ENCODE results near the gene FOXJ1. TPM values are rescaled to one million over a fixed set of nuclear protein-coding genes. Genes with fewer than 3 reads are reported as not detected.

The FOXJ1 gene
- total RNA-seq, 1 donor from 2014 or later, result 0.08 TPM

DNA sequence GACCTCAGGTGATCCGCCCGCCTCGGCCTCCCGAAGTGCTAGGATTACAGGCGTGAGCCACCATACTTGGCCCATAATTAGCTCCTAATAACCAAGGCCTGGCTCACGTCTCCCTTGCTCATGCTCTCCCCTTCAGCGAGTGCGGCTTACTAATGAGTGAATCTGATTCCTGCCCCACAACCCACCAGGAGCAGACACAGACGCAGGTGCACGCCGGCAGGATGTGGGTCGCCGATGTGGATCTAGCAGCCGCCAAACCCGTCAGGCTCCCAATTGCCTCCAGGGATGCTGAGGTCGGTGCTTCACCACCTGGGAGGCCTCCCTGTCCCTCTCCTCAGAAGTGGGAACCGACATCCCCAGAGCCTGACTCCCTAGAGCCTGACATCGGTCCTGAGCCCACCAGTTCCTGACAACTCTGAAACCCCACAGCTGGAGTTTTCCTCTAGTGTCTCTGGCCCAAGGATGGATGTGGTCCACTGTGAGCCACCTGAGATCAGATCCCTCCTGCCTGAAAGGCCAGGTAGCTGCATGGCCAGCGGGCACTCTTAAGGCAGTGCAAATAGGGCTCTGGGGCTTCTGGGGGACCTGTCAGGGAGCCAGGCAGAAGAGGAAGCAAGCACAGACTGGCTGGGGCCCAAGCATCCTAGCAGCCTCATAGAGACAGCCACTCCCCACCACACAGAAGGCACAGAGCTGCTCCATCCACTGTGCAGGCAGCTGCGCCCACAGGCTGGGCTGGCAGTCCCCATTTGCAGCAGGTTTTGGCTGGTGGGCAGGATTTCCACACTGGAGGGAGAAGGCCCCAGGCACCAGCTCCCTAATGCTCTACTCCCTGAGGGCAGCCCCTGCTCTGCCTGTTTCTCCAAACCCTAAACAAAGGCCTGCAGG, 48.3 kb downstream of the FOXJ1 start:
- DNase-seq (ENCODE audit: low spot score), result no peak
- ATAC-seq, result no peak

DNA sequence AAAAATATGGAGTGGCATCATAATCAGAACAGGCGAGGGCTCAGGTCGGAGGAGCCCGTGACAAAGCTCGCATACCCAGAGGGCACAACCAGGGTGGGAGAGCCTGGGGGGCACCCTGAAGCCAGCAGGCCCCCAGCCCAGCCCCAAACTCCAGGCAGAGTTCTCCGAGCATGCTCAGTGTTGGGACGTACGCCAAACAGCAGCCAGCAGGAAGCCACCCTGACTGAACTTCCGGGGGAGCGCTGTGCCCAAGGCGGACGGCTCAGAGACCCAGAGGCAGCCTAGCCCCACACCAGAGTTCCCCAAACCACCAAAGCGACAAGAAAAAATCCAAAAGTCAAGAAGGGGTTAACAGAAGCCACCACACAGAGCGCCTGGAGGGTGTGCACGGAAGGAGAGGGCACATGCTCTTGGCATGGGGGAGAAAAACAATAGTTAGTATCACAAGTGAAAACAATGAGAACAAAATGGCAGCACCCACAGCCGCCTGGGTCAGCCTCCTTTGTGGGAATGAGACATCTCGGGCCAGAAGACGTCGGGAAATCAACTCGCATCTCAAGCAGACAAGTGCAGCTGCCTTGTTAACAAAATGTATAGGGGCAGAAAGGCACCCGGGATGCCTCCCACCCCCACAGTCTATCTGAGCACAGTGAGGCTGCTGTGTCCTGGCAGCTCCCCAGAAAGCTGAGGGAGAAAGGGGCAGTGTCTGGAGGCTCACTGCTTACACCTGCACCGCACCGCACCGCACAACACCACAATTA, 49.3 kb downstream of the FOXJ1 start:
- ATAC-seq (no peak), DNase-seq (ENCODE audit: low spot score) (no peak)

DNA sequence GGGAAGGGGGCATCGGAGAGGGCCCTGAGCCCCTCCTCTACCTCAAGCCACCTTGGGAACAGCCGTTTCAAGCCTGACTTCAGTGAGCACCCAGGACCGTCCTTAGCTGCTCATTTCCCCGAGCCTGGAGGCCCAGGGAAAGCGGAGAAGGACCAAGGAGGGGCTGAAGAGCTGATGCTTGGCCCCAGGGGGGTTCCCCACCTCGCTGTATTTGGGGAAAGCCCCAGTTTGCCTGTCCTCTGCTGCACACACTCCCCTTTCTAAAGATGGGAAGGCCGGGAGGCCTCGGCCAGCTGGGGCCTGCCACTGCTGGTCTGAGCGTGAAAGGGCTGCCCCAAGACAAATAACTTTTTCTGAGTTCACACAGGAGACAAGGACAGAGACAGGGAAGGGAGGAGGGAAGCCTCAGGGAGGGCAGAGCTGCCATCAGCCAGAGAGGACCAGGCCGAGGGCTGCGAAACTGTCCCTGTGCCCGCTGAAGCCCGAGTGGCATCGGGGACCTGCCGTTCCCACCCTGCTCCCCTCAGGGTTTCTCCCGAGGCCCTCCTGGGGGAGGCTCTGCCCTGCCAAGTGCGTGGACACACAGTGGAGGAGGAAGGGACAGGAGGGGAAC, 50.4 kb downstream of the FOXJ1 start:
- no peak for ATAC-seq
- no peak for DNase-seq (ENCODE audit: low spot score)

- DNase-seq (ENCODE audit: low spot score) (no peak), ATAC-seq (no peak)
Measured at GRCh38 chr17:76089680-76090516, 51.1 kb downstream of the FOXJ1 start.

GRCh38 chr17:76088868-76089576, 52.0 kb downstream of the FOXJ1 start:
- no peak for ATAC-seq
- no peak for DNase-seq (ENCODE audit: low spot score)

DNA sequence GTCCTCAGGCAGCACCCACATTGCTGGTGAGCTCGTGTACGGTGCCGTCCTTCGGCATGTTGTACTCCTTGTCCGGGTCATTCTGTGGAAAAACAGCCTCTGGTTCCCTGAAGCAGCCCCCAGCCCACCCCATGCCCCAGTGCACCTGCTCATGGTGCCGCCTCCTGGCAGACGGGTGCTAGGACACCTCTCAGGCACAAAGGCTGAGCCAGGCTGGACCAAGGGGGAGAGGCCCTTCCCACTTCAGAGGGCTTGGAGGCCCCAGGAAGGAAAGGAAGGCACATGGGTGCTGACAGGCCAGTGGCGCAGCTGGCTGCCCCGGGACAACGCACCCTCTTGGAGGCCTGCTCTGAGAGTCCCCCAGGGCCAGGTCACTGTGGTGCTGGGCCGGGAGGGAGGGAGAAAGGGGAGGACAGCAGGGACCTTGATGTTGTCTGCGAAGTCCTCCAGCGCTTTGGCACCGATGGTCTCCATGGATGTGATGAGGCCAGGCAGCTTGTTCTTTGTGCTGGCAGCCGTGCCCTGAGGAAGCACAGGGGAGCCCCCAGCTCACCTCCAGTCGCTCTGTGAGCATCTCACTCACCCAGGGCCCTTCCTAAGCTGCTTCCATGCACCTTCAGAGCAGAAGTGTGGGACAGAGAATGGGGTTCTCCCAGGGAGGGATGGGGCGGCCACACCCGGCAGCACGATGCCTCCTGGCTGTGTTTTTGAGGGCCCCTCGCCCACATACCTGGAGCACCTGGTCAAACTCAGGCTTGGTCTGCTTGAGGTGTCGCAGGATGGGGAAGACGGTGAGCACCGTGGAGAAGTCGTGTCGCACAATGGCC, 52.8 kb downstream of the FOXJ1 start:
- no peak for ATAC-seq
- DNase-seq (ENCODE audit: low spot score), result no peak

DNA sequence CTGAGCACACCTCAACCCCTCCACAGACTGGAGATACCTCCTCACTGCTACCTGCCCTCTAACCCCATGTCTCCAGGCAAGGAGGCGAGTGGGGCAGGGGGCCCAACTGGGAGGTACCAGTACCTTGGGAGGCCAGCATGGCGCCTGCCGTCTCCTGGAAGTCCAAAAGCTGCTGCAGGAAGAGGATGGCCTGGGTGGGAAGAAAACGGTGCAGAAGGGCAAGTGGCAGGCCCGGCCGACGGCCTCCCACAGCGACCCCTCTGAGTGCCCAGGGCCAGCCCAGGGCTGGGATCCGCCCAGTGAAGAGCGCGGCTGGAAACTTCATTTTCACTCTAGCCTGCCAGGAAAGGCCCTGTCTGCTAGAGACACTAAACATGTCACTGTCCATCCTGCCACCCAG, 53.5 kb downstream of the FOXJ1 start:
- DNase-seq (ENCODE audit: low spot score), result no peak
- no peak for ATAC-seq

GRCh38 chr17:76086384-76086783, 54.7 kb downstream of the FOXJ1 start:
- DNase-seq (ENCODE audit: low spot score), result no peak
- no peak for ATAC-seq

Other genes starting within 250 kb of the FOXJ1 start
- 9.8 TPM for gene TRIM65, start 244.3 kb downstream of the FOXJ1 start, total RNA-seq
- gene MRPL38, start 236.4 kb downstream of the FOXJ1 start, total RNA-seq, result 82.4 TPM
- gene FBF1, start 200.2 kb downstream of the FOXJ1 start, total RNA-seq, result 3.4 TPM
- gene ACOX1, start 162.1 kb downstream of the FOXJ1 start, total RNA-seq, result 199 TPM
- gene TEN1, start 162.0 kb downstream of the FOXJ1 start, total RNA-seq, result 14.1 TPM
- gene CDK3, start 140.4 kb downstream of the FOXJ1 start, total RNA-seq, result 3.6 TPM
- 0.53 TPM for gene EVPL, start 113.9 kb downstream of the FOXJ1 start, total RNA-seq
- 30.8 TPM for gene SRP68, start 68.7 kb downstream of the FOXJ1 start, total RNA-seq
- gene GALR2, start 66.5 kb downstream of the FOXJ1 start, total RNA-seq, result not detected
- not detected for gene ZACN, start 62.1 kb downstream of the FOXJ1 start, total RNA-seq
- 51.3 TPM for gene EXOC7, start 37.5 kb downstream of the FOXJ1 start, total RNA-seq
- gene RNF157, start 99.2 kb upstream of the FOXJ1 start, total RNA-seq, result 12.4 TPM
- gene UBALD2, start 124.1 kb upstream of the FOXJ1 start, total RNA-seq, result 23.8 TPM
- gene QRICH2, start 167.0 kb upstream of the FOXJ1 start, total RNA-seq, result 2.6 TPM
- 55.0 TPM for gene PRPSAP1, start 212.7 kb upstream of the FOXJ1 start, total RNA-seq
- gene SPHK1, start 243.4 kb upstream of the FOXJ1 start, total RNA-seq, result 0.93 TPM